ENCODE measurements around the gene DSC3. TPM values are rescaled to one million over a fixed set of nuclear protein-coding genes. Genes with fewer than 3 reads are reported as not detected.

DSC3 gene
- total RNA-seq, 4 donors from 2014 or later, result 0.14 to 0.16 TPM; not detected in 2

DNA sequence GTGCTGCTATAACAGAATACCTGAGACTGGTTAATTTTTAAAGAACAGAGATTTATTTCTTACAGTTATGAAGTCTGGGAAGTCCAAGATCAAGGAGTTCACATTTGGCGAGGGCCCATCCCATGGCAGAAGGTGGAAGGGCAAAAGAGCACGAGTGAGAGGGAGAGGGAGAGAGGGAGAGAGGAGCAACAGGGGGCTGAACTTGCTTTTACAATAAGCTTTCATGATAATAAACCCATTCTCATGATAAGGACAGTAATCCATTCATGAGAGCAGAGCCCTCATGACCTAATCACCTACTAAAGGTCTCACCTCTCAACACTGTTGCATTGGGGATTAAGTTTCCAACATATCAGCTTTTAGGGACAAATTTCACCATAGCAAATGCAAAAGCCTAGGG lies 45.3 kb downstream of the DSC3 start:
- no peak for DNase-seq
- Histone ChIP-seq H3K4me1 (no peaks in the 10 kb centered on the region), H3K27me3 (no peaks in the 10 kb centered on the region), H3K4me3 (no peak overlapping the region), H3K9me3 (no peaks in the 10 kb centered on the region), H3K27ac (no peak overlapping the region), H3K36me3 (no peaks in the 10 kb centered on the region)
- intact Hi-C loops (cut with DNase I; ENCODE audit: low total_unique reads) (no loop called here), in situ Hi-C loops (cut with MboI; ENCODE audit: low pct_ligation_motif_present in 1 of 4, low pct_unique_long_range_greater_than_20kb in 1 of 4, low sequenced_read_pairs in 3 of 4) (no loop called here)
- TF ChIP-seq POLR2A (IDR thresholded peaks at IDR 0.05) (no peak), EP300 (IDR thresholded peaks at IDR 0.05; ENCODE audit: low read depth) (no peak), POLR2AphosphoS5 (IDR thresholded peaks at IDR 0.05) (no peak)
- TF ChIP-seq, protein P1, sequence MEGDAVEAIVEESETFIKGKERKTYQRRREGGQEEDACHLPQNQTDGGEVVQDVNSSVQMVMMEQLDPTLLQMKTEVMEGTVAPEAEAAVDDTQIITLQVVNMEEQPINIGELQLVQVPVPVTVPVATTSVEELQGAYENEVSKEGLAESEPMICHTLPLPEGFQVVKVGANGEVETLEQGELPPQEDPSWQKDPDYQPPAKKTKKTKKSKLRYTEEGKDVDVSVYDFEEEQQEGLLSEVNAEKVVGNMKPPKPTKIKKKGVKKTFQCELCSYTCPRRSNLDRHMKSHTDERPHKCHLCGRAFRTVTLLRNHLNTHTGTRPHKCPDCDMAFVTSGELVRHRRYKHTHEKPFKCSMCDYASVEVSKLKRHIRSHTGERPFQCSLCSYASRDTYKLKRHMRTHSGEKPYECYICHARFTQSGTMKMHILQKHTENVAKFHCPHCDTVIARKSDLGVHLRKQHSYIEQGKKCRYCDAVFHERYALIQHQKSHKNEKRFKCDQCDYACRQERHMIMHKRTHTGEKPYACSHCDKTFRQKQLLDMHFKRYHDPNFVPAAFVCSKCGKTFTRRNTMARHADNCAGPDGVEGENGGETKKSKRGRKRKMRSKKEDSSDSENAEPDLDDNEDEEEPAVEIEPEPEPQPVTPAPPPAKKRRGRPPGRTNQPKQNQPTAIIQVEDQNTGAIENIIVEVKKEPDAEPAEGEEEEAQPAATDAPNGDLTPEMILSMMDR (IDR thresholded peaks at IDR 0.05), result no peak
- 53 to 78% methylated on average over 2 of the region's 2 CpGs for WGBS, 2 donors (ENCODE audit: low coverage in 1 of 2)

DNA sequence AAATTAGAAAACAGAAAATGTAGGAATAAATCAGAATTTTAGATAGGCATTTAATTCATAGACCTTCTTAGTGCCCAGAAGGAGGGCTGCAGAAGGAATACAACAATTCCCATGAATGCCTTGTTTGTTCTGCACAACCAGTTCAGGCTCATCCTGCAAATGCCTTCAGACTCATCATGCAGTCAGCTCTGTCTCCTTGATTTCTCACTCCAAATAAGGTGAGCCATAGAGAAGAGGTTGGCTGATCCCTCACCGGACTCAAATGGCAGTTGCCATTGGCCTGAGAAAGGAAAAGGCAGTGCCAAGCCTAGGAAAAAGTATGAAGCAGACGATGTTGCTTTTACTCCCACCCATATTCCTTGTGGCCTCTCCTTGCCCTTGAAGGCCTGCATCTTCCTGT lies 50.3 kb downstream of the DSC3 start:
- H3K9me3 ChIP-seq, result no peaks in the 10 kb centered on the region
- intact Hi-C loops (cut with DNase I; ENCODE audit: low total_unique reads), result no loop called here
- no peak for TF ChIP-seq POLR2A (IDR thresholded peaks at IDR 0.05)
- H3K27me3 ChIP-seq, result no peaks in the 10 kb centered on the region
- 84 to 100% methylated on average over 1 to 2 of the region's 2 CpGs for WGBS, 2 donors (ENCODE audit: low coverage in 1 of 2)
- H3K36me3 ChIP-seq, result no peaks in the 10 kb centered on the region
- H3K4me1 ChIP-seq, result peaks cover 0 to 9% (median 2%) of the 10 kb centered on the region in 4 donors
- no peak overlapping the region for H3K27ac ChIP-seq
- no peak for DNase-seq
- no peak overlapping the region for H3K4me3 ChIP-seq
- in situ Hi-C loops (cut with MboI; ENCODE audit: low pct_ligation_motif_present in 1 of 4, low pct_unique_long_range_greater_than_20kb in 1 of 4, low sequenced_read_pairs in 3 of 4), result no loop called here

DNA sequence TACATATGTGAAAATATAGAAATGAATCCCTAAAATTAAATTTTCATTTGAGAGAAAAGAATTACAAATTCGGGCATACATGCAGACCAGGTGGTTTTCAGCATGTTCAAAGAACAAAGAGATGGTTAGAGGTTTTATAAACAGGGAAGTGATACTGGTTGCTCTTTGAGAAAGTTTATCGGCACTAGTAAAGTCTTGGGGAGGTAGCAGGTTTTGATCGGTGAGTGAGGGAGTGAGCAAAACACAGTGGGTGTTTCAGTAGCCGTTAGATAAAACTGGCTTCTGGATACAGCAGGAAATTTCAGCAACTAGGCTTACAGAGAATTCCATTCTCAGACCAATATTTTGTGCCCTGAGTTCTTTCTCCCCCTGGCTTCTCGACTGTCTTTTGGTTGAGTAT lies 51.1 kb downstream of the DSC3 start:
- DNase-seq, result no peak
- intact Hi-C loops (cut with DNase I; ENCODE audit: low total_unique reads) (no loop called here), in situ Hi-C loops (cut with MboI; ENCODE audit: low pct_ligation_motif_present in 1 of 4, low pct_unique_long_range_greater_than_20kb in 1 of 4, low sequenced_read_pairs in 3 of 4) (no loop called here)
- 67 to 98% methylated on average over 5 of the region's 5 CpGs for WGBS, 2 donors (ENCODE audit: low coverage in 1 of 2)
- Histone ChIP-seq H3K27ac (no peak overlapping the region), H3K27me3 (no peaks in the 10 kb centered on the region), H3K36me3 (no peaks in the 10 kb centered on the region), H3K4me1 (peaks cover 0 to 12% (median 4%) of the 10 kb centered on the region in 4 donors), H3K9me3 (no peaks in the 10 kb centered on the region), H3K4me3 (no peak overlapping the region)
- TF ChIP-seq POLR2A (IDR thresholded peaks at IDR 0.05) (no peak), POLR2AphosphoS5 (IDR thresholded peaks at IDR 0.05) (no peak), EP300 (IDR thresholded peaks at IDR 0.05; ENCODE audit: low read depth) (no peak)
- TF ChIP-seq, protein P1 (IDR thresholded peaks at IDR 0.05), result no peak

DNA sequence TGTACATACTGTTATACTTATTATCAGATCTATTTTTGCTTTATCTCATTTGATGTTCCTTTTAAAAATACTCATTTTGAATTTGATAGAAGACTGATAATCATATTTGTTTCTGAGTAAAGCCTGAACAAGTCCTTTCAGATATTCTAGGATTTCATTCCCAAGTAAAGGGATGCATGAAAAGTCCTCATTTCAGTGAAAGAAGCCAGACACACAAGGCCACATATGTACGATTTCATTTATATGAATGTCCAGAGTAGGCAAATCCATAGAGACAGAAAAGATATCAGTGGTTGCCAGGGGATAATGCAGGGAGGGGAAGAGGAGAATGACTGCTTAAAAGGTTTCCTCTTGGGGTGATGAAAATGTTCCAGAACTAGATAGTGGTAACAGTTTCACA lies 53.4 kb downstream of the DSC3 start:
- intact Hi-C loops (cut with DNase I; ENCODE audit: low total_unique reads), result no loop called here
- peaks cover 0 to 12% (median 4%) of the 10 kb centered on the region in 4 donors for H3K4me1 ChIP-seq
- no peak for DNase-seq
- in situ Hi-C loops (cut with MboI; ENCODE audit: low pct_ligation_motif_present in 1 of 4, low pct_unique_long_range_greater_than_20kb in 1 of 4, low sequenced_read_pairs in 3 of 4), result no loop called here
- H3K9me3 ChIP-seq, result no peaks in the 10 kb centered on the region
- H3K36me3 ChIP-seq, result no peaks in the 10 kb centered on the region
- no peak for TF ChIP-seq POLR2A (IDR thresholded peaks at IDR 0.05)
- TF ChIP-seq, protein P1 (IDR thresholded peaks at IDR 0.05), result no peak
- TF ChIP-seq EP300 (IDR thresholded peaks at IDR 0.05; ENCODE audit: low read depth), result no peak
- no peak for TF ChIP-seq POLR2AphosphoS5 (IDR thresholded peaks at IDR 0.05)
- H3K27me3 ChIP-seq, result no peaks in the 10 kb centered on the region
- WGBS, 2 donors (ENCODE audit: low coverage in 1 of 2), result 66 to 81% methylated on average over 1 of the region's 1 CpG
- H3K4me3 ChIP-seq, result no peak overlapping the region
- no peak overlapping the region for H3K27ac ChIP-seq

DNA sequence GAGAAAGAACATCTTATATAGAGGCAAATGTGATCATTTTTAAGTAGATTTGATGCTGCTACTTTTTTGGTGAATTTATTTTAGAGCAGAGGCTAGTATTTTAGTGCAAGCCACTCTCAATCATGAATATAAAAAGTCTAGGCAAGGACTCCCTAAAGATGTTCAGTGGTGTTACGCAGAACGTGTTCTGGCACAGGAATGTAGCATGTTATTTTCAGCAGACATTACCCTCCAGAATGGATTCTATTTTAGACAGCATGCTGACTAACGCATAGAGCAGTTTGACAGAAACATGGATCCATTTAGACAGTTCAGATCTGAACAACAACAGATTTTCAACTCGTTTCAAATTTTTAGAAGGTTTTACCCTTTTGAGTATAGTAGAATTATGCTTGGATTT lies 54.1 kb downstream of the DSC3 start:
- in situ Hi-C loops (cut with MboI; ENCODE audit: low pct_ligation_motif_present in 1 of 4, low pct_unique_long_range_greater_than_20kb in 1 of 4, low sequenced_read_pairs in 3 of 4), result no loop called here
- Histone ChIP-seq H3K36me3 (no peaks in the 10 kb centered on the region), H3K4me3 (no peak overlapping the region), H3K9me3 (no peaks in the 10 kb centered on the region), H3K27ac (no peak overlapping the region), H3K27me3 (no peaks in the 10 kb centered on the region), H3K4me1 (peaks cover 0 to 12% (median 4%) of the 10 kb centered on the region in 4 donors)
- TF ChIP-seq POLR2AphosphoS5 (IDR thresholded peaks at IDR 0.05) (no peak), POLR2A (IDR thresholded peaks at IDR 0.05) (no peak), EP300 (IDR thresholded peaks at IDR 0.05; ENCODE audit: low read depth) (no peak)
- TF ChIP-seq, protein P1 (IDR thresholded peaks at IDR 0.05), result no peak
- intact Hi-C loops (cut with DNase I; ENCODE audit: low total_unique reads), result no loop called here
- no peak for DNase-seq
- WGBS, 2 donors (ENCODE audit: low coverage in 1 of 2), result 68 to 82% methylated on average over 4 of the region's 4 CpGs
